ENCODE measurements around the gene MYO1A.
A peak's percentile ranks its signal among the peaks of the same experiment; 100 is the strongest.

DNA sequence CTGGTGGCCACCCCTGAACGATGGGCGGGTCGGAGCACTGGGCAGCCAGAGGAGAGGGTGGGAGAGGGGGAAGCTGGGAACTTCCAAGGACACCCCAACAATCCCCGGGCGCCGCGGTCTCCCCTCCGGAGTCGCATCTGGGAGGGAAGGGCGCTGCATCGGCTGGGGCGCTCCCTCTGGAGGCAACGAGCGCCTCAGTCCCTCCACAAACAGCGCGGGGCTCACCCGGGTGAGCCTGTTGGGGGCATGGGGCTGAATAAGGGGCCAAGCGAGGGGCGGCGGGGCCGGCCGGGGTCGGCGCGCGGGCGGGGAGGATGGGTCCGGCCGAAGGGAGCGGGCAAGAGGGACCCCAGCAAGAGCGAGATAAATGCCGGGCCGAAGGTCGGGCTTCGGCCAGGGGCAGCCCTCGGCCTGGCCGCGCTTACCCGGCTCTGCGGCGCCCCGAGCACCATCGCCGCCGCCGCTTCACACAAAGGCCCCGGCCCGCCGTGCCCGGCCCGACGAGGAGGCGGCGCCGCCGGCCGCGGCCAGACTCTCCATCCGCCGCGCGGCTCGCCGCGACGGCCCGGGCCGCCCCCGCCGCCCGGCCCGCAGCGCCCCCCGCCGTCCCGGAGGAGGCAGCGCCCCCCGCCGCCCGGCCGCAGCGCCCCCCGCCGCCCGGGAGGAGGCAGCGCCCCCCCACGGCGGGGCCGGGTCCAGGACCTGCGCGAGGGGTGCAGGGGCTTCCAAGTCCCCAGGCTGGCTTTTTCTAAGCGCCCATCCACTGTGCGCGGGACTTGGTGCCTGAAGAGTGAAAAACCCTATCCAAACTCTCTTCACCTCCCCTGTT is 43.7 kb downstream of the MYO1A start, which contains the start of gene ZBTB39:
- TF ChIP-seq, protein P1, sequence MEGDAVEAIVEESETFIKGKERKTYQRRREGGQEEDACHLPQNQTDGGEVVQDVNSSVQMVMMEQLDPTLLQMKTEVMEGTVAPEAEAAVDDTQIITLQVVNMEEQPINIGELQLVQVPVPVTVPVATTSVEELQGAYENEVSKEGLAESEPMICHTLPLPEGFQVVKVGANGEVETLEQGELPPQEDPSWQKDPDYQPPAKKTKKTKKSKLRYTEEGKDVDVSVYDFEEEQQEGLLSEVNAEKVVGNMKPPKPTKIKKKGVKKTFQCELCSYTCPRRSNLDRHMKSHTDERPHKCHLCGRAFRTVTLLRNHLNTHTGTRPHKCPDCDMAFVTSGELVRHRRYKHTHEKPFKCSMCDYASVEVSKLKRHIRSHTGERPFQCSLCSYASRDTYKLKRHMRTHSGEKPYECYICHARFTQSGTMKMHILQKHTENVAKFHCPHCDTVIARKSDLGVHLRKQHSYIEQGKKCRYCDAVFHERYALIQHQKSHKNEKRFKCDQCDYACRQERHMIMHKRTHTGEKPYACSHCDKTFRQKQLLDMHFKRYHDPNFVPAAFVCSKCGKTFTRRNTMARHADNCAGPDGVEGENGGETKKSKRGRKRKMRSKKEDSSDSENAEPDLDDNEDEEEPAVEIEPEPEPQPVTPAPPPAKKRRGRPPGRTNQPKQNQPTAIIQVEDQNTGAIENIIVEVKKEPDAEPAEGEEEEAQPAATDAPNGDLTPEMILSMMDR (IDR thresholded peaks at IDR 0.05) = peak in 4 of 6 experiments; percentile 35 to 54 (median 44)
- TF ChIP-seq POLR2A (IDR thresholded peaks at IDR 0.05) = peak in 2 of 4 donors; percentile 19 to 33
